ENCODE data around the gene AUTS2. TPM values are rescaled to one million over a fixed set of nuclear protein-coding genes. Genes with fewer than 3 reads are reported as not detected.

AUTS2 gene
- total RNA-seq, 1 experiment from 2014 or later: 50.0 TPM

- H3K4me3 Mint-ChIP-seq: no peak overlapping the region
- H3K4me1 Mint-ChIP-seq: peaks cover 31% of the 10 kb centered on the region
- ATAC-seq (no peak), DNase-seq (ENCODE audit: low spot score) (no peak)
- no peaks in the 10 kb centered on the region for H3K36me3 Mint-ChIP-seq
- CTCF ChIA-PET: no interaction called here
- H3K27ac Mint-ChIP-seq: no peak overlapping the region
- POLR2A ChIA-PET: no interaction called here
- no peaks in the 10 kb centered on the region for H3K9me3 Mint-ChIP-seq
- no peak for TF ChIP-seq ZNF423 (CRISPR knock-in tag; IDR thresholded peaks at IDR 0.05)
- TF ChIP-seq CTCF (IDR thresholded peaks at IDR 0.05): no peak
- TF ChIP-seq TEAD4 (CRISPR knock-in tag; IDR thresholded peaks at IDR 0.05): no peak
- TF ChIP-seq TEAD1 (CRISPR knock-in tag; IDR thresholded peaks at IDR 0.05): no peak
- no peak for TF ChIP-seq FOXK1 (CRISPR knock-in tag; IDR thresholded peaks at IDR 0.05)
- TF ChIP-seq CREB1 (CRISPR knock-in tag; IDR thresholded peaks at IDR 0.05): no peak
- no peak for TF ChIP-seq ZNF396 (CRISPR knock-in tag; IDR thresholded peaks at IDR 0.05; ENCODE audit: borderline replicate concordance)
- no peak for TF ChIP-seq ZNF416 (CRISPR knock-in tag; IDR thresholded peaks at IDR 0.05)
- TF ChIP-seq ZBTB21 (CRISPR knock-in tag; IDR thresholded peaks at IDR 0.05; ENCODE audit: borderline replicate concordance): no peak
- TF ChIP-seq TCF7 (CRISPR knock-in tag; IDR thresholded peaks at IDR 0.05; ENCODE audit: low read depth): no peak
- TF ChIP-seq ATF2 (CRISPR knock-in tag; IDR thresholded peaks at IDR 0.05; ENCODE audit: borderline replicate concordance, low read depth): no peak
- TF ChIP-seq ETV6 (CRISPR knock-in tag; IDR thresholded peaks at IDR 0.05): no peak
- TF ChIP-seq E2F4 (CRISPR knock-in tag; IDR thresholded peaks at IDR 0.05; ENCODE audit: borderline replicate concordance, low read depth): no peak
- no peak for TF ChIP-seq E2F1 (CRISPR knock-in tag; IDR thresholded peaks at IDR 0.05)
- H3K27me3 Mint-ChIP-seq (ENCODE audit: low read depth): peaks cover 8% of the 10 kb centered on the region; the same call in 1 of the 2 replicates
These were observed 74.8 kb downstream of the AUTS2 start for GRCh38 chr7:69673074-69673473.

GRCh38 chr7:69674701-69675182, 76.5 kb downstream of the AUTS2 start:
- no peak overlapping the region for H3K27ac Mint-ChIP-seq
- no peaks in the 10 kb centered on the region for H3K9me3 Mint-ChIP-seq
- no peak for DNase-seq (ENCODE audit: low spot score)
- peaks cover 38% of the 10 kb centered on the region for H3K4me1 Mint-ChIP-seq
- peaks cover 8% of the 10 kb centered on the region; the same call in 1 of the 2 replicates for H3K27me3 Mint-ChIP-seq (ENCODE audit: low read depth)
- ChIA-PET POLR2A (no interaction called here), CTCF (interaction anchor here (0.6 kb wide), 1 partner anchor 10 kb away, joined by 3 read pairs; no protein-coding TSS in a partner anchor)
- H3K36me3 Mint-ChIP-seq: no peaks in the 10 kb centered on the region
- no peak for ATAC-seq
- no peak overlapping the region for H3K4me3 Mint-ChIP-seq
- no peak for TF ChIP-seq TP53 (CRISPR knock-in tag; IDR thresholded peaks at IDR 0.05)
- TF ChIP-seq SMAD3 (CRISPR knock-in tag; IDR thresholded peaks at IDR 0.05; ENCODE audit: borderline replicate concordance): no peak
- TF ChIP-seq ERG (CRISPR knock-in tag; IDR thresholded peaks at IDR 0.05): no peak
- no peak for TF ChIP-seq ZNF281 (CRISPR knock-in tag; IDR thresholded peaks at IDR 0.05)
- no peak for TF ChIP-seq ESRRA (CRISPR knock-in tag; IDR thresholded peaks at IDR 0.05; ENCODE audit: borderline replicate concordance)
- TF ChIP-seq CDX4 (CRISPR knock-in tag; IDR thresholded peaks at IDR 0.05; ENCODE audit: borderline replicate concordance): no peak
- TF ChIP-seq ZNF425 (CRISPR knock-in tag; conservative IDR thresholded peaks at IDR 0.05): no peak
- TF ChIP-seq ATF1 (CRISPR knock-in tag; IDR thresholded peaks at IDR 0.05): no peak
